T47D (cell line): ENCODE results near the gene PUSL1.

ENCODE experiments used
- DNase-seq, 2 experiments: peaks; one replicate each; pipeline versions ENCODE4 v3.0.0 to v3.0.0-alpha.2; 2011 to 2012; ENCODE audit warnings: low read depth in 1 of 2, low spot score in 1 of 2
- JUND ChIP-seq: IDR thresholded peaks from 2 replicates; pipeline ENCODE4 v1.6.1; 2012; ENCODE audit warnings: low read depth
- in situ Hi-C: cut with HindIII; loops from 2 replicates; pipeline ENCODE4 v1.10.0; 2016; ENCODE audit warnings: low sequenced_read_pairs, low pct_unique_long_range_greater_than_20kb

Gene PUSL1

DNA sequence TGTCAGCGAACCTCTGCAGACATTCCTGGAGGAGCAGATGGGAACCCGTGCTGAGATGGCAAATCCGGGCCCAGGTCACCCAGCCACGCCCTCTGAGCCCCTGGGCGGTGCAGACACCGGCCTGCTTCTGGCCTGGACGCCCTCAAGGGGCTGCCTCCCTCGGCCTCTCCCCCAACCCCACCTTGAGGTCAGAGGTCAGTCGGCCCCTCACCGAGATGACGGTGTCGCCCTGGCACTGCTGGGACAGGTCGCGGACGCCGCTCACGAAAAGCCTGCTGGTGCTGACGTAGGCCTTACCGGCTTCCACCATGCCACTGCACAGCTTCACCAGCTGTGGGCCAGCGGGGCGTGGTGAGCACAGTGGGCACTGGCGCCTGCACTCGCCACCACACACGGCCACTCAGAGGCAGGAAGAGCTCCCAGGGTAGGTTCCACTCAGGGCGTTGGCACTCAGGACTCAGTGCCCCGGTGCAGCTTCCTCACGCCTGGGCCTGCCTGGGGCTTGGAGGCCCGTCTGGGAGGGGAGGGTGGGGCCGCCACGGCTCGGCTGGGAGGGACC, 5.4 kb upstream of the PUSL1 start:
- no peak for TF ChIP-seq JUND
- no peak for DNase-seq
- in situ Hi-C loops, result no loop called here

DNA sequence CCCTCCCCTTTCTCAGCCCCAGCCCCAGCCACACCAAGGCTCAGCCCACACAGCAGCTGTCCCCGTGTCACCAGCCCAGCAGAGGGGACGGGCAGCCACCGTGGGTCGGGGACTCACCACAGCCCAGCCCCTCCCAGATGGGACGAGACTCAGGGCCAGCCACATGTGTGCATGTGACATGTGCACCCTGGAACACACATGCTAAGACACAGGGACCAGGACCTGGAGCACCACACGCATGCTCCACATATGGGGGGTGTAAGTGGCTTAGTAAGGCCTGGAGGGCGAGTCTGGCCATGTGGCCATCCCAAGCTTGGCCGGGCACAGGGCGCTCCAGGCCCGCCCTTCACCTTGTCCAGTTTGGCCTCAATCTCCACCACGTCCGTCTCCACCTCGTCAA, 4.7 kb upstream of the PUSL1 start:
- no peak for TF ChIP-seq JUND
- no peak for DNase-seq
- in situ Hi-C loops, result no loop called here

DNA sequence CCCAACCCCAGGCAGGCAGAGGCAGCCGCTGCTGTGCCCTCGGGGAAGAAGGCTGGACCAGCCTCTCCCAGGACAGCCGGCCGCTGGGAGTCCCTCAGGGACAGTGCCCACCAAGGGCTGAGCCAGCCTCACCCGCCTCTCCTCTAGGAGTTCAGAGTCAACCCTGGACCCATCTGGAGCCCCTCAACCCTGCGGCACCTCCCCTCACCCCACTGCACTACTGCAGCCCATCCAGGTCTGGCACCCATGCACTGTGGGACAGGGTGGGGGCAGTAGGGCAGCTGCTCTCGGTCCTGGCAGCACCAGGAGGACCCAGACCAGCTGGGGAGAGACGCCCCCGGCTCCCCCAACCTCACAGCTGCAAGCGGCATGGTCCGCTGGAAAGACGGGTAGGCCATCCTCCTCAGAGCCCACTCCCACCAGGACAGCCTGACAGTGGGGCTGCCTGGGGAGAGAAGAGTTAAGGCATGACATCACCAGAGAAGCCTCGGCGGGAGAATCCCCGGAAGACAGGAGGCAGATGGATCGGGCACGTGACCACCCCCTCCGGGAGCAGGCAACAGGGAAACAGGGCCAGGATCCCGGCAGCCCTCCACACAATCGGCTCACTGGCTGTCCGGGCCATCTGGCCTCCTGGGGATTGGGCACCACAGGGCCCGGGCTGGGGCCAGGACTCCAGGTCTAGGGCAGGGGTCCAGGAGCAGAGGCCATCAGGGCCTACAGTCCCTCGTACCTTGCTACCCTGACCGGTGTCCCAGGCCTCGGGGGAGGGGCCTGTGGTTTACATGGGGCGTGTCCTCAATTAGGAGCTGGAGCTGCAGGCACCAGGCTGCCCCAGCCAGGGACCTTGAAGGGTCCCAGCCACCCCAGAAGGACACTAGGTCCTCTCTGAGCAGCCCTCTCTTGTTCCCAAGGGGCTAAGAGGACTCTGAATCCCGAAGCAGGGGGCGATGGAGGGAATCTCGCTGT, 3.8 kb upstream of the PUSL1 start:
- in situ Hi-C loops, result no loop called here
- DNase-seq, result no peak
- TF ChIP-seq JUND, result no peak

DNA sequence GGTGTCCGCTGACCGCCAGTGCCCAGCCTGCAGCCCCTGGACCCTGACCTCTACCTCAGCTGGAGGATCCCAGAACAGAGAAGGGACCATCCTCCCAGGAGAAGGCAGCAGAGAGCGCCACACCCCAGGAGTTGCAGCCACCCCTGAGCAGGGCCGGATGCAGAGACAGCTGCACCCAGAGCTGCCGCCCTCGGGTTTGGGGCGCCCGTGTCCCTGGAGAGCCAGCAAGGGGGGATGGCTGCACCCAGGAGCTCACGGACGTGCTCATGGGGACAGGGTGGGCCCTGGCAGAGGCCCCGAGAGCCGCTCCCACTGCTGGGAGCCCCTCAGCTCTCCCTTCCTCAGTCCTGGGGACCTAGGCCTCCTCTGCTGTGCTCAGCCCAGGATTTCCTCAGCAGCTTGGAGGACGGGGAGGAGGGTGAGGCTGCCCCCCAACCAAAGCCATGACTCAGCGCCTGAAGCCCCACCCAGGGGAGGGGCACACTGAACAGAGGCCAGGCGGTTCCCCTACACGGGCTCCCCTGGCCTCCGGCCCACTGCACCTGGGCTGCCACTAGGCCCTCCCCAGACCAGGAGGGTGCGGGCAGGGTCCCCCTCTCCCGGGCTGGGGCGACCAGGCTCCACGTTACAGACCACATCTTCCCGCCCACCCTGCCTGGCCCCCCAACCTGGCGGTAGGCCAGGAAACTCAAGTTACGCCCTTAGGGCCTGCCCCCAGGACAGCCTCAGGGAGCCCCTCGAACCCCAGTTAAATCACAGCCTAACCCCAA, 2.9 kb upstream of the PUSL1 start:
- no peak for TF ChIP-seq JUND
- no peak for DNase-seq
- in situ Hi-C loops, result no loop called here

DNA sequence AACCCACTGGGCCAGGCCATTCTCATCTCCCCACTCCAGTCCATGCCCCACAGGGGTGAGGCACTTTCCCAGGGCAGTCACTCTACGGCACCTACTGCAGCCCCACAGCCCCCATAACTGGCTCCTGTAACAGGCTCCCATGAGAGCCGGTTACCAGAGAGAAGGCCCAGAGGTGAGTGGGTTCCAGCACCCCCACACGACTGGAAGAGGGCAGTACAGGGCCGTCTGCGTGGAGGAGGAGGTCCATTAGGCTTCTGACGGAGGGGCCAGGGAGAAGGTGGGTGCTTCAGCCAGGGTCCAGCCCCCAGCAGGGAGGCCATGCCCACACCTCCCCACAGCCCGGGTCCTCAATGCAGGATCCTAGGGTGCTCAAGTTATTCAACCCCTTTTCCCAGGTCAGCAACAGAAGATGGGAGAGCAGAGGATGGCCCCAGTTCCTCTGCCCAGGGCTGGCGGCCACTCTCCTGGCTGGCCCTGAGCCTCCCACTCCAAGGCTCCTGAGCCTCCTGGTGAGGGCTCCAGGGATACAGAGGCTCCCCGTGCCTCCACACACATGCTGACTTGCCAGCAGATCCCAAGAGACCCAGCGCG, 2.2 kb upstream of the PUSL1 start:
- TF ChIP-seq JUND, result no peak
- in situ Hi-C loops, result no loop called here
- no peak for DNase-seq

DNA sequence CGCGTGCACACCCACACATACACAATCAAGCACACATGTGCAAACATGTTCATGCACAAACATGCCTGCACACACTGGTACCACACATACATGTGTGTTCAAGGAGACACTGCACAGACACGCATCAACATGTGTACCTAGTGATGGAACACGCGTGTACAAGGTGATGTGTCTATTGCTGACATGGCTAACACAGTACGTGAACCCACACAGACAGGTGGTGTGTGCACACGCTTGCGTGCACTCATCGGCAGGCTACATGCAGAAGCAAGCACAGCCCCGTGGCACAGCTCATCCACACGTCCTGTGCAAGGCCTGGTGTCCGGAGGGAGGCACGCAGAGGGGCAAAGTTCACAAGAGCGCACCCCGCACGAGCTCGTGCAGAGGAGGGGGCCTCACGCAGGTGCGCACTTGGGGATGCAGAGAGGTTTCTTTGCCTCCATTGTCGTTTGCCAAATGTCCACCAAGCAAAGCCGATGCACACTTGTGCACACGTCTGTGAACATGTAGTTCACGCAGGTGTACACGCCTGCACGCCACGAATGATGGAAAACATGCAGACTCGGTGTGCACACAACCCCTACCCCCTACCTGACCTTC, 1.6 kb upstream of the PUSL1 start:
- no peak for TF ChIP-seq JUND
- no peak for DNase-seq
- in situ Hi-C loops, result no loop called here

DNA sequence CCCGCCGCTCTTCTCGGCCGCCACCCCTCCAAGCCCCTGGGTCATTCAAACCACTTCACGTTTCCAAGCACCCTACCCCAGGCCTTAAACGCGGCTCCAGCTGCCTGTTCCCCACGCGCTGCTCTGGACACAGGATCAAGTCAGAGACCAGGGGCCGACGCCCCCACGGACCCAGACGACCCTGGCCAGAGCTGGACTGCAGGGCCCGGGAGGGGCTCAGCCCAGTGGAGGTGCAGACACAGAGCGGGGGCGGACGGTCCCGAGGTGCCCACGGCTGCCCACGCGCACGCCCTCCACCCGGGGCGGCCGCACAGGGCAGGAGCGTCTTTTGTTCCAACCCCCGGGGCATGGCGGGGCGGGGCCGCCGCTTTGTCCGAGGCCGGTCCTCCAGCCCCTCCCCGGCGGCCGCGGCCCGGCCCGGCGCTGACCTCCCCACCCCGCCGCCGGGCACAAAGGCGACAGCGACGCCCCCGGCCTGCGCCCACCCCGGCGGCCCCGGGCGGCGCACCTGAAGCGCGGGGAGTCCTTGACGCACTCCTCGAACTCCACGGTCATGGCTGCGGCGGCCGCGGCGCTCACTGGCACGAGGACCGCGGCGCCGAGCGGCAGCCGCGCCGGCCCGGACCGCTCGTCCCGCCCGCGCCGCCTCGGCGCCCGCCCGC, 1.0 kb upstream of the PUSL1 start:
- TF ChIP-seq JUND, result no peak
- in situ Hi-C loops, result no loop called here
- DNase-seq, result peak in 1 of 2 experiments; percentile 51

DNA sequence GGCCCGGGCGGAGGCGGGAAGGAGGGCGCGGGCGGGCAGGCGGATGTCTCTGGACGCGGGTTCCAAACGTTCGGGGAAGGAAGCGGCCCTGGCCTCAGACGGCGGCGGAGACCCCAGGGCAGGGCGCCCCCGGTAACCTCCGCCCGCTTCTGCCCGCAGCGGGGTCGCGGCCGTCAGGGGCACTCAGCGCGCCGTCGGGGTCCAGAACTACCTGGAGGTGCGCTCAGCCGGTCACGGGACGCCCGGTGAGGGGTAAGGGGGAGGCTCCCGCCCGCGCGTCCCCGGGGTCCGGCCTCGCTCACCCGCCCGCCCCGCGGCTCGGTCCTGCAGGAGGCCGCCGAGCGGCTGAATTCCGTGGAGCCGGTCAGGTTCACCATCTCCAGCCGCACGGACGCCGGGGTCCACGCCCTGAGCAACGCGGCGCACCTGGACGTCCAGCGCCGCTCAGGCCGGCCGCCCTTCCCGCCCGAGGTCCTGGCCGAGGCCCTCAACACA, 406 bp downstream of the PUSL1 start:
- DNase-seq, result no peak
- in situ Hi-C loops, result no loop called here
- no peak for TF ChIP-seq JUND

DNA sequence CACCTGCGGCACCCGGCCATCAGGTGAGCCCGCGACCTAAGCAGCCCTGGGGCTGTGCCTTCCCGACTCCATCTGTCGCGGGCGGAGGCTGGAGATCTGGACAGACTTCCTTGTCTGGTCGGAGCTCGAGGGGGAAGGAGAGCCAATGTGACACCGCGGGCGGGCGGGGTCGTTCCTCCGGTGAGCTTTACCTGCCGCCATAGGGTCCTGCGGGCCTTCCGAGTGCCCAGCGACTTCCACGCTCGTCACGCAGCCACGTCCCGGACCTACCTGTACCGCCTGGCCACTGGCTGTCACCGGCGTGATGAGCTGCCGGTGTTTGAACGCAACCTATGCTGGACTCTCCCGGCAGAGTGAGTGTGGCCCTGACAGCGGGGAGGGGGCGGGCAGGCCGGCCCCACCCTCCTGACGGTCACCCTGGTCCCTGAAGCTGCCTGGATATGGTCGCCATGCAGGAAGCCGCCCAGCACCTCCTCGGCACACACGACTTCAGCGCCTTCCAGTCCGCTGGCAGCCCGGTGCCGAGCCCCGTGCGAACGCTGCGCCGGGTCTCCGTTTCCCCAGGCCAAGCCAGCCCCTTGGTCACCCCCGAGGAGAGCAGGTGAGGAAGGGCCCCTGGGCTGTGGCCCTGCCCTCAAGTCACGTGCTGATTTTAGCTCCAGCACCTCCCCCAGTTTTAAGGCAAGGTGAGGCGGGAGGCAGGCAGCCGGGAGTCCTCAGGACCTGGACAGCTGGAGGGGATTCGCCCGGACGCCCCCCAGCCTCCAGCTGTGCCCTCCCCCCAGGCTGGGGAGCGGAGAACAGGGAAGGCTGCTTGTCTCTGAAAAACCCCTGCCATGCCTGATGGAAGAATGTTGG, 1.1 kb downstream of the PUSL1 start:
- in situ Hi-C loops, result no loop called here
- TF ChIP-seq JUND, result no peak
- peak in 1 of 2 experiments; percentile 52 for DNase-seq

DNA sequence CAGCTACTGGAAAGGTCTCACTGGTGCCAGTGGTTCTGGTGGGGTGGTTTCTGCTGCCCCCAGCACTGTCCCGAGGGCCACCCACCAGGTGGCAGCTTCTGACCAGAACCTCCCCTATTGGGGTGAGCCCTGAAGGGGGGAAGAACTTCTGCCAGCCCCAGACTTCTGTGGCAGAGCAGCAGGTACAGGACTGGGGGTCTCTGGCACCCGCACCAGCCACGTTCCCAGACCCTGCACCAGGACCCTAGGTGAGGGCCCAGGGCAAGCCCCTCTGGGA, 1.6 kb downstream of the PUSL1 start:
- DNase-seq, result no peak
- in situ Hi-C loops, result no loop called here
- TF ChIP-seq JUND, result no peak

DNA sequence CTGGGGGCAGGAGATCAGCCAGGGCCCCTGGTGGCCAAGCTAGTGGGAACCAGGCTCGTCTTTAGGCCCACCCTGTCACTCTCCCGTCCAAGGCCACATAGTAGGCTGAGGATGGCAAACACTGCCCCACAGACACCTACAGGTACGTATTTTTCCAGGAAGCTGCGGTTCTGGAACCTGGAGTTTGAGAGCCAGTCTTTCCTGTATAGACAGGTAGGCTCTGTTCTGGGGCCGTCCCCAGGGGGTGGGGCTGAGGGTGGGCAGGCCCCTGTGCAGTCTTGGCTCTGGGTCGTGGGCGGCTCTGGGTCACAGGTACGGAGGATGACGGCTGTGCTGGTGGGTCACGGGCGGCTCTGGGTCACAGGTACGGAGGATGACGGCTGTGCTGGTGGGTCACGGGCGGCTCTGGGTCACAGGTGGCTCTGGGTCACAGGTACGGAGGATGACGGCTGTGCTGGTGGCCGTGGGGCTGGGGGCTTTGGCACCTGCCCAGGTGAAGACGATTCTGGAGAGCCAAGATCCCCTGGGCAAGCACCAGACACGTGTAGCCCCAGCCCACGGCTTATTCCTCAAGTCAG, 2.2 kb downstream of the PUSL1 start:
- TF ChIP-seq JUND, result no peak
- peak in 1 of 2 experiments; percentile 83 for DNase-seq
- in situ Hi-C loops, result no loop called here
